Spinal cord (tissue), 10 donors: ENCODE results near the gene IQCN. TPM values are rescaled to one million over a fixed set of nuclear protein-coding genes. Genes with fewer than 3 reads are reported as not detected.
"Not testable (repeated sequence)": the region's sequence is repeated elsewhere in the genome, so short reads cannot be mapped to it uniquely, and the experiment has no call there.

ENCODE experiments used
- DNase-seq, 6 donors: peaks; one replicate each; pipeline versions ENCODE4 v3.0.0 to v3.0.0-alpha.2; 2013 to 2015; ENCODE audit warnings: low spot score in 6 of 6, low read depth in 4 of 6
- H3K27ac ChIP-seq: one replicate; pipeline ENCODE4 v1.5.1; 2013; ENCODE audit warnings: low read depth, low read length, control low read depth
- H3K27me3 ChIP-seq: one replicate; pipeline ENCODE4 v1.6.1; 2013; ENCODE audit warnings: low read length; ENCODE audit not compliant: control insufficient read depth, insufficient read depth
- H3K36me3 ChIP-seq: one replicate; pipeline ENCODE4 v1.6.1; 2013; ENCODE audit warnings: low read length; ENCODE audit not compliant: control insufficient read depth, insufficient read depth
- H3K4me1 ChIP-seq: one replicate; pipeline ENCODE4 v1.6.1; 2013; ENCODE audit warnings: low read length; ENCODE audit not compliant: control insufficient read depth, insufficient read depth
- H3K4me3 ChIP-seq: one replicate; pipeline ENCODE4 v1.5.1; 2013; ENCODE audit warnings: low read depth, low read length, control low read depth
- H3K9me3 ChIP-seq: one replicate; pipeline ENCODE4 v1.6.1; 2013; ENCODE audit warnings: low read length; ENCODE audit not compliant: control insufficient read depth, insufficient read depth
- WGBS: methylation state at CpG from one replicate; pipeline ENCODE4 v1.1.5; 2013; ENCODE audit warnings: missing lambda C conversion rate; ENCODE audit not compliant: insufficient coverage; 5-methylcytosine and 5-hydroxymethylcytosine counted together
- polyA plus RNA-seq, 2 donors: library from polyadenylated mRNA; unstranded; fragments of 120-200 nt; gene quantifications; one replicate each; pipeline ENCODE4 v1.2.1, GENCODE V29; 2013; ENCODE audit not compliant: insufficient read length in 2 of 2
- small RNA-seq: library from RNA; depleted of rRNA; stranded (forward); fragments of <200 nt; gene quantifications from one replicate; pipeline ENCODE3, GENCODE V24; 2014; ENCODE audit warnings: low replicate concordance
- total RNA-seq, 2 donors: library from RNA; depleted of rRNA in 1 of 2; stranded (reverse); fragments of 120-200 nt in 1 of 2; fragments of >200 nt in 1 of 2; gene quantifications; one replicate each; pipeline versions ENCODE4 v1.2.3 to v1.2.4, GENCODE V29; 2013 to 2014
- donor health status: healthy.

IQCN gene
- total and polyA plus RNA-seq, 4 donors: 0.59 to 9.0 (median 4.7) TPM

DNA sequence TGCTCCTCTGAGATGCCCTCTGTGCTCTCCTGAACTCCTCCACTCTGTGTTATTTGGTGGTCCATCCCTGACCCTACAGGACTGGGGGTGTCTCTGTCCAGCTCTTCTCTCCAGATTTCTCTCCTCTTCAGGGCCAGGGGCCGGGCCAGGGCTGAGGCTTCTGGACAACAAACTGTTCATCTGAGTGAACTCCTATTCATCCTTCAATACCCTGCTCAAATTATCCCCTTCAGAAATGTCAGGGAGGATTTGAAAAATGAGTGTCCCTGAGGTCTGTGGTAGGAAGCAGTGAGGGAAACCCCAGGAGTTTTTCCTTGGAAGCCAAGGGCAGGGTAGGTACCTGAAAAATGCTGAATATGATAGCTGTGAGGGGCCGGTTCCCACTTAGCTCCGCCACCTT is 55.7 kb downstream of the IQCN start:
- H3K4me1 ChIP-seq: no peaks in the 10 kb centered on the region
- no peaks in the 10 kb centered on the region for H3K9me3 ChIP-seq
- WGBS: no CpG with 5 or more reads among the region's 3 CpGs
- peaks cover 19% of the 10 kb centered on the region for H3K27me3 ChIP-seq
- H3K36me3 ChIP-seq: peaks cover 3% of the 10 kb centered on the region
- no peak for DNase-seq
- H3K27ac ChIP-seq: no peak overlapping the region
- no peak overlapping the region for H3K4me3 ChIP-seq

DNA sequence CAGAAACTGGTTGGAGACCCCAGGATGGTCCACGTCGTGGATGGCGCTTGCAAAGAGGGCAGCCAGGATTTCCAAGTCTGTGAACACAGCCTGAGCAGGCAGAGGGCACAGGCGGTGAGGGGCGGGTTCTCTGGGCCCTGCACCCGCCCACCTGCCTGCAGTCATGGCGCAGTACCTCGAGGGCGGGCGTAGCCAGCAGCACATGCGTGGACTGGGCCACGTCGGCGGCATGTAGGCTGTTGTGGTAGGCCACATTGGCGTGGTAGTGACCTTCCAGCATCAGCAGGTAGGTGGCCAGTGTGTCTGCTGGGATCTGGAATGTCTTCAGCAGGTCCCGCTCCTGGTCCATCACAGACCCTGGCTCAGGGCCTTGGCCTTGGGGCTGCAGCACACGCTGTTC is 56.1 kb downstream of the IQCN start:
- Histone ChIP-seq H3K27ac (no peak overlapping the region), H3K9me3 (no peaks in the 10 kb centered on the region), H3K4me3 (no peak overlapping the region), H3K36me3 (peaks cover 3% of the 10 kb centered on the region), H3K27me3 (peaks cover 19% of the 10 kb centered on the region), H3K4me1 (no peaks in the 10 kb centered on the region)
- DNase-seq: no peak
- WGBS: 89% methylated on average over 17 of the region's 17 CpGs

DNA sequence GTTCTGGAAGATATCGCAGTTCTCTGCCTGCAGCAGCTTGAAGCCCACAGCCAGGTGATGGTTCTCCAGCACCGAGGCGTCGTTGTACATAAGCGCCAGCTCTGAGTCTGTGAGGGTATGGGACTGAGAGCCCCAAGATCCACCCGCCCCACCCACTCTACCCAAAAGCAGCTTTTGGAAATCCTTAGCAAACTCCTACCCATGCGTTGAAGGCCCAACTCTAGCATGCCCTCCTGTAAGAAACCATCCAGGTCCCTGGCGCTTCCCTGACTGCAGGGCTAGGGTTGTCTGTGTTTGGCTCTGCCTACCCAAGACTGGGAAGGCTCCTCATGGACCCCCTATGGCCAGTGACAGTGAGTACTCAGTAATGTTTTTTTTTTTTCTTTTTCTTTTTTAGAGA is 57.5 kb downstream of the IQCN start:
- 96% methylated on average over 6 of the region's 8 CpGs for WGBS
- Histone ChIP-seq H3K9me3 (no peaks in the 10 kb centered on the region), H3K4me1 (no peaks in the 10 kb centered on the region), H3K36me3 (peaks cover 3% of the 10 kb centered on the region), H3K4me3 (no peak overlapping the region), H3K27me3 (peaks cover 18% of the 10 kb centered on the region), H3K27ac (no peak overlapping the region)
- no peak for DNase-seq

DNA sequence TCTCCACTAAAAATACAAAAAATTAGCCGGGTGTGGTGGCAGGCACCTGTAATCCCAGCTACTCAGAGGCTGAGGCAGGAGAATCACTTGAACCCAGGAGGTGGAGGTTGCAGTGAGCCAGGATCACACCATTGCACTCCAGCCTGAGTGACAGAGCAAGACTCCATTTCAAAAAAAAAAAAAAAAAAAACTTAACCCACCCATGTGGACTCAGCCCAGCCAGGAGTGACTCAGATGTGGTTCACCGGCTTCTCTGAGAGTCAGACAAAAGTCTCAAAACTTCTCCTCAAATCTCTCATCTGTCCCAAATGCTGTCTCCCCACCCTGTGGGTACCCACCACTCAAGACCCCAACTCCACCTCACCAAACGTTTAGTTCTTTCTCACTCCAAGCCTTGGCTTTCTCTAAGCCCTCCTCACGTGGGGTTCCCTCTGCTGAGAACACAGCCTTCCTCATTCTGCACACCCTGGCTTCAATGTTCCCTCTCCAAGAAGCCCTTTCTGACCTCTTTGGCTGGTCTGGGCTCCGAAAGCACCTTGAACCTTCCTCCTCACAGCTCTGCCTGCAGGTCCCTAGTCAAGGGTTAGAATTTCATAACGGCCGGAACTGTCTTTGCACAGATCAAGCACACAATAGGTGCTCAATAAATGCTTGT is 59.3 kb downstream of the IQCN start:
- Histone ChIP-seq H3K36me3 (peaks cover 5% of the 10 kb centered on the region), H3K27me3 (peaks cover 6% of the 10 kb centered on the region), H3K27ac (no peak overlapping the region), H3K9me3 (no peaks in the 10 kb centered on the region), H3K4me1 (no peaks in the 10 kb centered on the region), H3K4me3 (no peak overlapping the region)
- no peak for DNase-seq
- WGBS: 67% methylated on average over 4 of the region's 7 CpGs

DNA sequence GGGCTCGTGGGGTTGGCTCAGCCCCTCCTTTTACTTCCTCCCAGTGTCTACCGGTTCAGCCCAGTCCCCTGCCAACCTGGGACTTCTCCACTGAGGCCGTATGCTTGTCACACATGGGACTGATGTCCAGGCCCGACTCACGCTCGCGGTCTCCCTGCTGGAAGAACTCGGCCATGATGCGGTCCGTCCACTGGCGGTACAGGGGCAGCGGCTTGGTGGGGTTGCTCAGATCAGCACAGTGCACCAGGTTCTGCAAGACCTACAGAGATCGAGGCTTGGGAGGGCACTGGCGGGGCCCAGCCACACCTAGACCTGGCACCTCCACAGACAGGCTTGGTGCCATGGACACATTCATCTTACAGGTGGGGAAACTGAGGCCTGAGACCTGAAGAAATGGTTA is 62.6 kb downstream of the IQCN start:
- Histone ChIP-seq H3K27me3 (peaks cover 7% of the 10 kb centered on the region), H3K27ac (no peak overlapping the region), H3K4me1 (no peaks in the 10 kb centered on the region), H3K9me3 (no peaks in the 10 kb centered on the region), H3K36me3 (peaks cover 3% of the 10 kb centered on the region), H3K4me3 (no peak overlapping the region)
- 85% methylated on average over 14 of the region's 14 CpGs for WGBS
- DNase-seq: no peak

DNA sequence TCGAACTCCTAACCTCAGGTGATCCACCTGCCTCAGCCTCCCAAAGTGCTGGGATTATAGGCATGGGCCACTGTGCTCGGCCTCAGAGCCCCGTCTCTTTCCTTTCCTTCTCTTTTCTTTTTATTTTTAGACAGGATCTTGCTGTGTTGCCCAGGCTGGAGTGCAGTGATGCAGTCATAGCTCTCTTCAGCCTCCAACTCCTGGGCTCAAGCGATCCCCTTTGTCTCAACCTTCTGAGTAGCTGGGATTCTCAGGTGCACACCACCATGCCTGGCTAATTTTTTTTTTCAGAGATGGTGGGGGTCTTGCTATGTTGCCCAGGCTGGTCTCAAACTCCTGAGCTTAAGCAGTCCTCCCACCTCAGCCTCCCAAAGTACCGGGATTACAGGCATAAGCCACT is 64.3 kb downstream of the IQCN start:
- not testable (repeated sequence) for H3K27me3 ChIP-seq, DNase-seq, H3K36me3 ChIP-seq, H3K4me3 ChIP-seq, H3K27ac ChIP-seq, H3K9me3 ChIP-seq
- H3K4me1 ChIP-seq: peaks cover 13% of the 10 kb centered on the region
- 100% methylated on average over 2 of the region's 5 CpGs for WGBS

DNA sequence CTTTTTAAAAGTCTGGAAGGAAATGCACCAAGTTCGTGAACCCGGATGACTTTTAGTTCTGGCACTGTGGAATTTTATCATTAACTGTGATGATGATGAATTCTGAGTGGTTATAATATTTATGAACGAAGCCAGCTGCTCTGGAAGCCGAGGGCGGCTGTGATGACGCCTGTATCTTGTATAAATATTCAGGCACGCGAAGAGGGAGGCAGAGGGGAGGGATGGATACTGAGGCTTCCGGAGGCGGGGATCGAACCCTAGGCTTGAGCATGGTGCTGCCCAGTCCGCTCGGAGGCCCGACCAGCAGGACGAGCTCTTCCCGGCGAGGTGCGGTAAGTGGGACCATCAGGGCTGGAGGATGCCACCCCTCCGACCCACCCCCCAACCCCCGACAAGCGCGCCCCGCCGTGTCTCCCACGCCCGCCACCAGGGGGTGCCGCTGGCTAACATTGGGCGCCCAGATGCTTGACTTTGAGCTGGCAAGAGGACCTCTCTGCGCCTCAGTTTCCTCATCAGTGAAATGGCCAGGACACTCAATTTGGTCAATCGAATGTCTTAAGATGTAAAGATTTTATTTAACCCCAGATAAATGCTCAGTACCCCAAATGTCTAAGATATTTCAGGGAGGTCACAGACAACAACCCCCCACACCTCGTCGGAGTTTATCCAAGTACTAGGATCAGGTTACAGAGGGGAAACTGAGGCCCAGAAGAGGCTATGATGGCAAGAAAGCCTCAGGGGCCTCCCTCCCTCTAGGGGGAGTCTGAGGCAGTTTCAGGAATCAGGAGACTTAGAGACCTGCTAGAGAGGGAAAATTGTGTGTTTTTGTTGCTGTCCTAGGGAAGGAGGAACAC is 65.9 kb downstream of the IQCN start:
- 28% methylated on average over 16 of the region's 32 CpGs for WGBS
- no peak overlapping the region for H3K4me3 ChIP-seq
- peaks cover 23% of the 10 kb centered on the region for H3K4me1 ChIP-seq
- no peak overlapping the region for H3K27ac ChIP-seq
- peaks cover 3% of the 10 kb centered on the region for H3K36me3 ChIP-seq
- no peaks in the 10 kb centered on the region for H3K9me3 ChIP-seq
- DNase-seq: no peak
- H3K27me3 ChIP-seq: peaks cover 7% of the 10 kb centered on the region

Small RNAs within 50 kb of the gene (small RNA-seq; reads per million reads assigned to genes)
- gene MIR3188 (0.22 reads per million, percentile 11 among the genes with 10 or more reads in this experiment), gene RPL39P38 (not detected)

Other genes with a start within 250 kb of the IQCN start
- under 1 TPM; 0.40 to 0.50 TPM for gene IL12RB1, start 187.5 kb downstream of the IQCN start, total RNA-seq
- under 1 TPM; 0.66 to 0.93 TPM for gene IL12RB1, start 187.5 kb downstream of the IQCN start, polyA plus RNA-seq
- gene MAST3, start 176.7 kb downstream of the IQCN start, total RNA-seq: 1 to 10 TPM; 5.8 to 8.9 TPM
- gene MAST3, start 176.7 kb downstream of the IQCN start, polyA plus RNA-seq: 10 to 100 TPM; 17.3 to 22.0 TPM
- gene PIK3R2, start 121.3 kb downstream of the IQCN start, total RNA-seq: 10 to 100 TPM; 14.1 to 37.2 TPM
- gene PIK3R2, start 121.3 kb downstream of the IQCN start, polyA plus RNA-seq: 100 to 1,000 TPM; 115 to 134 TPM
- gene IFI30, start 100.6 kb downstream of the IQCN start, total RNA-seq: 10 to 100 TPM; 10.3 to 14.6 TPM
- gene IFI30, start 100.6 kb downstream of the IQCN start, polyA plus RNA-seq: 1 to 10 TPM; 1.9 to 2.8 TPM
- gene MPV17L2, start 81.2 kb downstream of the IQCN start, total RNA-seq: 10 to 100 TPM in 1 of 2 donors, 1 to 10 TPM in 1; 4.7 to 10.4 TPM
- gene MPV17L2, start 81.2 kb downstream of the IQCN start, polyA plus RNA-seq: 10 to 100 TPM; 13.8 to 14.7 TPM
- gene RAB3A, start 70.4 kb downstream of the IQCN start, total RNA-seq: 10 to 100 TPM; 26.7 to 86.6 TPM
- 100 to 1,000 TPM; 336 to 342 TPM for gene RAB3A, start 70.4 kb downstream of the IQCN start, polyA plus RNA-seq
- 1 to 10 TPM in 1 of 2 donors, under 1 TPM in 1; 0.88 to 2.6 TPM for gene PDE4C, start 48.0 kb downstream of the IQCN start, total RNA-seq
- gene PDE4C, start 48.0 kb downstream of the IQCN start, polyA plus RNA-seq: 1 to 10 TPM; 1.1 to 1.7 TPM
- gene JUND, start 7.2 kb upstream of the IQCN start, total RNA-seq: 100 to 1,000 TPM in 1 of 2 donors, 10 to 100 TPM in 1; 73.2 to 101 TPM
- 100 to 1,000 TPM; 127 to 136 TPM for gene JUND, start 7.2 kb upstream of the IQCN start, polyA plus RNA-seq
- gene LSM4, start 48.6 kb upstream of the IQCN start, total RNA-seq: 100 to 1,000 TPM in 1 of 2 donors, 10 to 100 TPM in 1; 69.4 to 120 TPM
- 100 to 1,000 TPM; 104 to 105 TPM for gene LSM4, start 48.6 kb upstream of the IQCN start, polyA plus RNA-seq
- gene PGPEP1, start 66.1 kb upstream of the IQCN start, total RNA-seq: 10 to 100 TPM; 16.2 to 28.4 TPM
- gene PGPEP1, start 66.1 kb upstream of the IQCN start, polyA plus RNA-seq: 10 to 100 TPM; 21.5 to 33.5 TPM
- gene GDF15, start 111.7 kb upstream of the IQCN start, total RNA-seq: 1 to 10 TPM; 1.7 to 4.2 TPM
- 1 to 10 TPM in 1 of 2 donors, under 1 TPM in 1; 0.89 to 2.2 TPM for gene GDF15, start 111.7 kb upstream of the IQCN start, polyA plus RNA-seq
- 1 to 10 TPM; 1.8 to 2.4 TPM for gene LRRC25, start 123.2 kb upstream of the IQCN start, total RNA-seq
- gene LRRC25, start 123.2 kb upstream of the IQCN start, polyA plus RNA-seq: 1 to 10 TPM; 1.3 to 1.4 TPM
- 100 to 1,000 TPM in 1 of 2 donors, 10 to 100 TPM in 1; 33.5 to 101 TPM for gene SSBP4, start 144.9 kb upstream of the IQCN start, total RNA-seq
- gene SSBP4, start 144.9 kb upstream of the IQCN start, polyA plus RNA-seq: 100 to 1,000 TPM; 154 to 166 TPM
- 10 to 100 TPM; 51.0 to 100.0 TPM for gene ISYNA1, start 163.7 kb upstream of the IQCN start, total RNA-seq
- gene ISYNA1, start 163.7 kb upstream of the IQCN start, polyA plus RNA-seq: 100 to 1,000 TPM; 127 to 180 TPM
- gene ELL, start 247.6 kb upstream of the IQCN start, total RNA-seq: 1 to 10 TPM; 7.4 to 7.6 TPM
- 10 to 100 TPM; 10.1 to 11.6 TPM for gene ELL, start 247.6 kb upstream of the IQCN start, polyA plus RNA-seq